NCI-H82 (cell line): ENCODE results near the gene CADM1.

Experiments
- DNase-seq: peaks from one replicate; lab custom pipeline; 2025; lab: John Stamatoyannopoulos, UW

CADM1 gene

DNA sequence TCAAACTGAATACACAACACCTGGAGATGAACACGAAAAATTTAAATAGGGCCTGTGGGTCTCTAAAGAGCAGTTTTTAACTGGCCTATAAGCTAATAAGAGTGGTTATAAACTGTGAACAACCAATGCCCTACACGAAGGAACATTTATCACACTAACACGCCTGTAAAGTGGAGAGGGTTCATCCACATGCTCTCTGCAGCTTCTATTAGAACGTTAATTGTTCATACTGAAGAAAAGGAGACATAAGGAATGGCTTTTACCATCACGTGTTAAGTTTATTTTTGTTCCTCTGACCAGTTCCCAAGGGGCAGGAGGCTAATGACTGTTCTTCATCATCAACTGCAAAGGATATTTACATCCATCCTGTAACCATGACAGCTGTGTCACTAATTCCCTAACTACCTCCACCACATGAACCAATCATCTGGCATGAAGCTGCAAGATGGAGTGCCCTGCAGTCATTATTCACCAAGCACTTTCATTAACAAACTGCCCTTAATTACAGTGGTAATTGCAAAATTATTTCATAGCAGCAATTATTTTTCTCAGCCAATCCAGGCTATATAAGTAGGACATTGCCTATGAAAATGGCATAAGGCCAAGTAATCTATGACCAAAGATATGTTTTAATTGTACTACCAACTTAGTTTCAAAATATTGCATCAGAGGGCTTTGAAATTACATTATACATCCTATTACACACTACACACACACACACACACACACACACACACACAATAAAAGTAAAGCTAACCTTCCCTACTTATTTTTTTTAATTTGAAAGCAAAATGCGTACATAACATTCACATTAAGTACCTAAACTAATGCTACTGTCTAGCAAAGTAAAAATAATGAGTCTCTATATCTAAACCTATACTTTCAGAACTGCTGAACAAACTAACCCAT is 186.7 kb downstream of the CADM1 start:
- peak; percentile 77 for DNase-seq

DNA sequence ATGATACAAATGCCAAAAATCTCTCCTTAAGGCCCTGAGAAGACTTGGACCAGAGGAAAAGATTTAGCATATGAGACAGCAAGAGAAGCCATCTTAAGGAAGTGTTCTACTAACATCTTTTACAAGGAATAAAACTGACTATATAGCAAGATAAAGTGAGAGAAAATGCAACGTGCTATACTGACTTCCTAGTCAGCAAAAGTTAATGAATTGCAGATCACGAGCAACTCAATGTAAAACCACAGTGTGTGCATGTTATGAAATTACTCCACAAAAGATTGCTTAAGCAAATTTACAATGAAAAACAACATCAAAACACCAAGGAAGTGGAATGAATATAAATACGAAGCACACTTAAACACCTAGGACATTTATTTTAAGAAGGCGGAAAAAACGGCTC is 187.5 kb downstream of the CADM1 start:
- DNase-seq, result no peak

DNA sequence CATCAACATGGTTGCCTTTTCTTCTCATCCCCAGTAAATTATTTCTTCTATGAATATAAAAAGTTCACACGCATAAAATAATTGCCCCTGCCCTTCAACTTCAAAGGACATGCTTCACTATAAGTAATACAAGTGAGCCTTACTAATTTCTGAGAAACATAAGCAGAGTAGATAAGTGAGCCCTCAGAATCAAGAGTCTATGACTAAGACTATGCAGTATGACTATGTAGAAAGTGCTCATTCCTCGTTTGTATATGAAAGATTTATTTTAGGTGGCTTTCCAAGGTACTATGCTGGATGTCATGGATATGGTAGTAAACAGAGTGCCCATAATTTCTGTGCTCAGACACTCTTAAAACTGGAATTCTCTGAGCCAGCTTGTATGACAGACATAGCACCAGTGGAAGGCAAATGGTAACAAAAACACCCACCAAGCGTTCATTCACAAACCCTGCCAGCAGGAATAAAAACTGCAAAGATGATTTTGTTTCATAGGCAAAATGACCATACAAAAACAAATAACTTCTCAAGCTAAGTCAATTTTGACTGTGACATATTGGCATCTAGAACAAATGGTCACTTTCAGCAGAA is 189.8 kb downstream of the CADM1 start:
- DNase-seq, result no peak

- no peak for DNase-seq
Observed at GRCh38 chr11:115313224-115313838, 190.9 kb downstream of the CADM1 start.

DNA sequence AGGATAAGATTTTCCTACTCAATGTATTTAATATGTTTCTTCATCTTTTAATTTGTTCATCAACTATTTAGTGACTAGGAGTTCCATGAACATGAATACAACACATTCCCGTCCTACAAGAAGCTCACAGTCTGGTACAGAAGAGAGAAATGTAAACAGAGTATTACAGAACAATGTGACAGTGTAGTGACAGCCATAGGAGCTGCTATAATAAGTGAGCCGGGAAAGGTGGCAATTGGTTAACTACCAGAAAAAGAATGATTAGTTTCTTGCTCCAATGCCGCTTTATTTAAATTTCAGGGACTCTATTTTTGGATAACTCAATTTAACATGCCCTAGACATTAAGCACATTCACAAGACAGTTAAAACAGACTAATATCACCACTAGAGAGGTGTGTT is 192.3 kb downstream of the CADM1 start:
- DNase-seq, result no peak

GRCh38 chr11:115306689-115307088 is 197.5 kb downstream of the CADM1 start:
- DNase-seq, result no peak

DNA sequence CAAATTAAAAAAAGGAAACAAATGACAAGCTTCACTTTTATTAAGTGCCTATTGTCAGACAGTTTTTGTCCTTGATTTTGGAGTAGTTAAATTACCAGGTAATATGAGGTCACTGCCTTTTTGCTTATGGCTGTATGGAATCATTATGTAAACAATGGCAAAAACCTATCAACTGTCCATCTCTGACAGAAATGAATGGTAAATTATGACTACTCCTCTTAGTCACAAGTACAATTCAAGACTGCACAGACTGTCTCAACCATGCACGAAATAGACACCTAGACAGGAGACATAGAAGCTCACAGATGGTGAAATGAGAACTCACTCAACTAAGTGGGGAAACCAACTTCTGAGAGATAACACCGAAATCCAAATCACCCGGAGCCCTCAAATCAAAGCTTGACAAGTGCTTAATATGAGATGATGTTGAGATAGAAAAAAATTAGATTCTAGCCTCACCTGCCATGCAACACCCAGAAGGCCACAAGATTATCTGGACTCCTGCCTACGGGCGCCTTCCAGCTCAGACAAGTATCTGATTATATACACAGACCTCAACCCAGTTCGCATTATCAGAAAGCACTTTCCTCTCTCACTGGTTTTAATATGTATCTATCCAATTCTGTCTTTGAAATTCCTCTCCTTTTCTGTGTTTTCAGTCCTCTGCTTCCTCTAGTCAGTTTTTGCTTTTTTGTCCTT is 199.3 kb downstream of the CADM1 start:
- DNase-seq, result peak; percentile 21

GRCh38 chr11:115303929-115304531 is 200.2 kb downstream of the CADM1 start:
- no peak for DNase-seq

DNA sequence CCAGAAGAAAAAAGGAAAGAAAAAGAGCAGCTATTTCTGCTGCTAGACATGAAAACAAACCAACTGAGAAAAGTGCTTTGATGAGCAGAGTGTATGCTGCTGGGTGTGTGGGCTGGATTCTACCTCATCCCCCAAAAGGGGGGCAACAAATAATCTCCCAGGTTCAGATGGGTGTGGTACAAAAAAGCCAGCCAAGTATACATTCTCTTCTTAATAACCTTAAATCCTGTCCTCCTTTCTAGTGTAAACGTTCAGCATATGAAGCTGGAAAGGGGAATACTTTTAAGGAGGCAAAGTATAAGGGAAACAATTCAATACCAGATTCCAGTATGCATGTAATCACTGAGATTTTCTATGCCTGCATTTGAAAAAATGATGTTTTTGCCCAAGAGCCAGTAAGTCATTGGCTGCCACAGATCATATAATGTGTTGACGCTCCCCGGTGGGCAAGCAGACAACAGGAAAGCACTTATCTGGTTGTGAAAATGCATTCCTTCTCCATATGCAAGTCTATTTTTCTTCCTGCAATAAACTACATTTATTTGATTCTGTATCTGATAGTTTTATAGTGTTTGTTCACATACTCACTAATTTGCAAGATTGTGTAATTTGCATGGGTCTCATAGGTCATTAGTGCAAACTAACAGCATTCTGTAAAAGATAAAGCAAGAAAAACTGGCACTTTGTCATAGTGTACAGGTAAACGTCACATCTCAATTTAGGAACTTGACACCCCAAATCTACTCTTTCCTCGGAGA is 201.1 kb downstream of the CADM1 start:
- no peak for DNase-seq

GRCh38 chr11:115300660-115301428 is 203.4 kb downstream of the CADM1 start:
- DNase-seq, result no peak

GRCh38 chr11:115298300-115299012 is 205.8 kb downstream of the CADM1 start:
- DNase-seq, result peak; percentile 85

DNA sequence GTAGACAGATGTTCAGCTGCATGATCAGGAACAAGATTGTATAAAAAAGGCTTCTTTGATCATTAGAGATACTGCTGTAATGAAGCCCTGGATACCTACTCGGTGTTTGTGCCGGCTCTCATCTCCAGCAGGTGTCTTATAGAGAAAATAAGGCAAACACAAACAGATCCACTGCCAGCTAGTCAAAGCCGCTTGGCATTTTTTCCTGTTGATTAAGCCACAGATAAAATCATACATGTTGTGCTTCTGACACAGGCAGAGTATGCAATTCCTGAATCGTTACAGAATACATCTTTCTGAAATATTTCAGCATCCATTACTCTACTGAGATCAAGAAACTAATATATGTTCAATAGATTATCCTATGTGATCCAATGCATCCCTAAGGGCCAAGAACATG is 206.9 kb downstream of the CADM1 start:
- DNase-seq, result no peak

DNA sequence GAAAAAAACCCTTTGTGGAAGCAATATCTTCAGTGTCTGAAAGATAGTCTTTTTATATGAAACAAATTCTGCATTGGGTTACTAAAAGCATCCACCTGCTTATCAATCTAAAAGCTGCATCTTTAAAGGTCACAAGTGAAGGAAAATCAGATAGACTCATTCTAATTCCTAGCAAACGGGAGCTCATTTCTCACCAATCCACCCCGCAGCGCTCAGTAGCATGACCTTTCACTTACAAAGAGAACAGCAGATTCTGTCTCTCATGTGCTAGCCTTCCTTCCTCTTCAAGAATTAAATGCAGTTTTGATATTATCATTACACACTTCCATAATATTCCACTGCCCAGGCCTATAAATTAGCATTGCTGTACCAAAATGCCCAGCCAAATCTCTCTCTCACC is 212.9 kb downstream of the CADM1 start:
- no peak for DNase-seq

- no peak for DNase-seq
Observed at GRCh38 chr11:115290893-115291292, 213.3 kb downstream of the CADM1 start.

GRCh38 chr11:115290479-115290878 is 213.7 kb downstream of the CADM1 start:
- DNase-seq, result no peak

DNA sequence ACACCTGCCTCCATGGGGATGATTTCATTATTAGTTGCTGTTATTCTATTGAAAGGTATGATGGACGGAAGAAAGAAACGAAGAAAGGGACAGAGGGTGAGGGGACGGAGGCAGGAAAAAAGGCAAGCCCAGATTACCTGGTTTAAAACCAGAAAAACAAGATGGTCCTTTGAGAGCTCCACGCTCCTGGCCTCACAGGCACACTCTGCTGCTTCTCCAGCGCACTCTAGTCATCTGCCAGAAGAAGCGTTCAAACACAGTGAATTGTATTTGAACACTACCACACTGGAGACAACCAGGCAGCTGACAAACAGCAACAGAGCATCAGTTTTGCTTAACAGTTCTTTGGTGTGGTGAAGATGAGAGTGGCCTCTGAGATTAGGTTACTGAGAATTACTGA is 216.9 kb downstream of the CADM1 start:
- DNase-seq, result no peak

DNA sequence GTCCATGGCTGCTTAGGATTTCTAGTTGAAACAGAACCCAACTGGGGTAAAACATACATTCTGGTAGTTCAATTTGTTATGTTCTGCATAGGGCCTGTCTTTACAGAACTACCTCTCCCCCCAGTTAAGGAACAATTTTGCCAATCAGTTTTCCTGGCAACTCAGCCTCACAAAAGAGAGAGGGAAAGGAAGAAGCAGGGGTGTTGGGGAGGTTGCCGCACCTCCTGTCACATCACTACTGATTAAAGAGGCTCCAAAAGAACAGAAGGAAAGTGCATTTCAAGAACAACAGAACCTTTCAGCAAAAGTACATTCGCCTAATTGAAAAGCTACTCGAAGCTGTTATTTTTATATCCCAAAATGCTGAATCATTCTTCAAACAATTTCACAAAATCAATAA is 217.6 kb downstream of the CADM1 start:
- no peak for DNase-seq

- DNase-seq, result no peak
Observed at GRCh38 chr11:115284773-115285172, 219.4 kb downstream of the CADM1 start.

DNA sequence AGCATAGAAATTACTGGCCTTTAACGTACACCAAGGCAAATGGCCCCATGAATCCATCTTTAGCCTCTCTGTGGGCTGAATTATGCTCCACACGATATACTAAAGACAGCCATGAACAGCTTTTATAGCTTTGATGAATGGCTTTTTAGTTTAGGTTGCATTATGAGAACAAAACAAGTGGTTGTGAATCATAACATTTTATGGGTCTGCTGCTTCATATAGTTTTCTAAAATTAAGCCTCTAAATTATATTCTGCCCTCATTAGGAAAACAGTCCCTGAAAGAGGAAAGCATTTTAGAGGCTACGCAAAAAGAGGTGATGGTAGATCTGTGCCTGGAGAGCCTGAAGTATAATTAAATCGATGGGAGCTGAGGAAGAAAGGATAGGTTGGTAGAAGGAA is 221.3 kb downstream of the CADM1 start:
- DNase-seq, result no peak

- no peak for DNase-seq
Observed at GRCh38 chr11:115280775-115281174, 223.4 kb downstream of the CADM1 start.
